CD4-positive, alpha-beta T cell (primary cell): ENCODE results near the gene SPIC. TPM values are rescaled to one million over a fixed set of nuclear protein-coding genes. Genes with fewer than 3 reads are reported as not detected.

ENCODE experiments used
- ATAC-seq: fragments of 200-7000 bp; cut with Tn5 transposase; one replicate; pipeline ENCODE4 v1.10.0; 2022; ENCODE audit warnings: mild to moderate bottlenecking; ENCODE audit not compliant: poor library complexity
- CTCF ChIA-PET: fragments of 350-600 bp; sonication (Branson Sonifier 250); formaldehyde crosslinking; loops from one replicate; lab custom pipeline; 2021; ENCODE audit warnings: antibody characterized with exemption, inconsistent platforms; lab: Charles Lee
- POLR2A ChIA-PET: fragments of 350-600 bp; sonication (Branson Sonifier 250); formaldehyde crosslinking; loops from one replicate; lab custom pipeline; 2021; ENCODE audit warnings: antibody characterized with exemption, inconsistent platforms; lab: Charles Lee
- DNase-seq, 14 experiments: peaks; one replicate each; pipeline ENCODE4 v3.0.0-alpha.2; 2013 to 2020; ENCODE audit warnings: mixed read lengths in 2 of 14
- H3K27ac ChIP-seq, 2 donors: one replicate each; pipeline versions ENCODE4 v1.5.1 to v1.7.0; 2013; ENCODE audit warnings: low read length in 2 of 2, low read depth in 1 of 2, mild to moderate bottlenecking in 1 of 2
- H3K27me3 ChIP-seq, 2 experiments: 1 replicate in 1 of 2; 2 replicates in 1 of 2; pipeline versions ENCODE4 v1.6.1 to v1.7.0; 2013; ENCODE audit warnings: low read length in 2 of 2, control low read depth in 1 of 2, mild to moderate bottlenecking in 1 of 2, moderate library complexity in 1 of 2; ENCODE audit not compliant: insufficient read depth in 2 of 2, control insufficient read depth in 1 of 2
- H3K36me3 ChIP-seq: one replicate; pipeline ENCODE4 v1.6.1; 2013; ENCODE audit warnings: low read length, control low read depth; ENCODE audit not compliant: insufficient read depth
- H3K4me1 ChIP-seq: one replicate; pipeline ENCODE4 v1.6.1; 2013; ENCODE audit warnings: low read length, control low read depth; ENCODE audit not compliant: insufficient read depth
- H3K4me3 ChIP-seq: one replicate; pipeline ENCODE4 v1.5.1; 2013; ENCODE audit warnings: mild to moderate bottlenecking, low read length, moderate library complexity
- H3K9me3 ChIP-seq, 2 experiments: 1 replicate in 1 of 2; 2 replicates in 1 of 2; pipeline versions ENCODE4 v1.6.1 to v1.7.0; 2013; ENCODE audit warnings: low read length in 2 of 2, mild to moderate bottlenecking in 2 of 2, control low read depth in 1 of 2, moderate library complexity in 1 of 2; ENCODE audit not compliant: control insufficient read depth in 1 of 2, insufficient read depth in 1 of 2
- H3K27ac Mint-ChIP-seq: one replicate; pipeline ENCODE4 v1.8.0; 2020; ENCODE audit warnings: mixed read lengths
- H3K27me3 Mint-ChIP-seq: one replicate; pipeline ENCODE4 v1.8.0; 2021; ENCODE audit warnings: mixed read lengths
- H3K36me3 Mint-ChIP-seq: one replicate; pipeline ENCODE4 v1.8.0; 2021; ENCODE audit warnings: low read depth, mixed read lengths
- H3K4me1 Mint-ChIP-seq: one replicate; pipeline ENCODE4 v1.8.0; 2021; ENCODE audit warnings: low read depth, mixed read lengths
- H3K4me3 Mint-ChIP-seq: one replicate; pipeline ENCODE4 v1.8.0; 2020; ENCODE audit warnings: mild to moderate bottlenecking, mixed read lengths
- H3K9me3 Mint-ChIP-seq: one replicate; pipeline ENCODE4 v1.8.0; 2020; ENCODE audit warnings: mixed read lengths
- intact Hi-C, 2 experiments: fragments of 100-400 bp; cut with DNase I in 1 of 2; cut with micrococcal nuclease in 1 of 2; formaldehyde crosslinking; loops; one replicate each; pipeline versions ENCODE4 v1.15.1 to v1.9.0; 2023 to 2025; cut with DNase I, micrococcal nuclease
- polyA plus RNA-seq, 2 donors: library from polyadenylated mRNA; unstranded; fragments of 120-200 nt; gene quantifications; one replicate each; pipeline ENCODE4 v1.2.1, GENCODE V29; 2013
- total RNA-seq, 174 experiments: library from RNA in 2 of 174; stranded (reverse) in 2 of 174; gene quantifications; one replicate each; pipeline ENCODE4 v1.2.3 and lab custom pipeline; 2021 to 2026
- TF ChIP-seq, protein P1 (sequence below): fragments of 200-600 bp; IDR thresholded peaks from one replicate; pipeline ENCODE4 v1.8.0; 2022; ENCODE audit warnings: antibody characterized with exemption, mild to moderate bottlenecking

The SPIC gene
- not detected for total RNA-seq
- not detected for polyA plus RNA-seq (2013, experiment 1 of 2)
- not detected for polyA plus RNA-seq (2013, experiment 2 of 2)
- total RNA-seq (lab: John Stamatoyannopoulos, UW) = 0 to 0.06 (median 0) reads per million in 172 experiments

DNA sequence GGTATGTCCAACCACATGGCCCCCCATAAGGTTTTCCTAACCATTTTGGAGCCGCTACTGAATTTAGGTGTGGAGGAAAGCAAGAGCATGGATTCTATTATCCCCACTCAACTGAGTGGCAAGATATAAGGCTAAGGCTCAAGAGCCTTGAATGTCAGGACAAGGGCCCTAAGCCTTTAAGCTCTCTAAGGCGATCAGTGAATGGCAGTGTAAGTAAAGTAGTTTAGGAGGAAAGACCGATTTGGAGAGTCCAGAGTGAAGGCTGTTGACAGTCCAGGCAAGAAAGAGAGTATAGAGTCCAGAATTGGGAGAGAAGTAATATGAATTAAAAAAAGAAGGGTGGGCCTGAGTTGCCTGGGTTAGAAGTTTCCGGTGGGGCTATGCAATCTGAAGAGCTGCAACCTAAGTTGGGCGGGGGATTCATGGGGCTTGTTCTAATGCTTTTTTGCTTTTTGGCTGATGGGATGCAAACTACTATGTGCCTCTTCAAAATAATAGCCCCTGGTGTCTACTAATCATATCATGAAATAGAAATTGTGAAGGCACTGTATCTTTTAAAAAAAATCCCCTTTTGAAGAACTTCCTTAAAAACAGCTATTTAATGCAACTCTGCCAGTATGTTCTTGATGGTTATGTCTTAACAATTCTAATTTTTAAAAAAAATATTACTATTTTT, at the start of gene SPIC:
TSS of gene SPIC (plus strand) at position 626 of the 676 bp plus-strand sequence. CDS start 1,569 bp downstream, outside the sequence.
- Histone ChIP-seq H3K36me3 (no peaks in the 10 kb centered on the region), H3K27me3 (no peaks in the 10 kb centered on the region), H3K4me3 (no peak within 1 kb of the TSS), H3K27ac (no peak within 1 kb of the TSS), H3K4me1 (no peaks in the 10 kb centered on the region), H3K9me3 (no peaks in the 10 kb centered on the region)
- H3K36me3 Mint-ChIP-seq = no peaks in the 10 kb centered on the region
- no peak within 1 kb of the TSS for H3K27ac Mint-ChIP-seq
- H3K4me1 Mint-ChIP-seq = no peaks in the 10 kb centered on the region
- TF ChIP-seq, protein P1, sequence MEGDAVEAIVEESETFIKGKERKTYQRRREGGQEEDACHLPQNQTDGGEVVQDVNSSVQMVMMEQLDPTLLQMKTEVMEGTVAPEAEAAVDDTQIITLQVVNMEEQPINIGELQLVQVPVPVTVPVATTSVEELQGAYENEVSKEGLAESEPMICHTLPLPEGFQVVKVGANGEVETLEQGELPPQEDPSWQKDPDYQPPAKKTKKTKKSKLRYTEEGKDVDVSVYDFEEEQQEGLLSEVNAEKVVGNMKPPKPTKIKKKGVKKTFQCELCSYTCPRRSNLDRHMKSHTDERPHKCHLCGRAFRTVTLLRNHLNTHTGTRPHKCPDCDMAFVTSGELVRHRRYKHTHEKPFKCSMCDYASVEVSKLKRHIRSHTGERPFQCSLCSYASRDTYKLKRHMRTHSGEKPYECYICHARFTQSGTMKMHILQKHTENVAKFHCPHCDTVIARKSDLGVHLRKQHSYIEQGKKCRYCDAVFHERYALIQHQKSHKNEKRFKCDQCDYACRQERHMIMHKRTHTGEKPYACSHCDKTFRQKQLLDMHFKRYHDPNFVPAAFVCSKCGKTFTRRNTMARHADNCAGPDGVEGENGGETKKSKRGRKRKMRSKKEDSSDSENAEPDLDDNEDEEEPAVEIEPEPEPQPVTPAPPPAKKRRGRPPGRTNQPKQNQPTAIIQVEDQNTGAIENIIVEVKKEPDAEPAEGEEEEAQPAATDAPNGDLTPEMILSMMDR = no peak
- CTCF ChIA-PET = no interaction called here
- H3K27me3 Mint-ChIP-seq = no peaks in the 10 kb centered on the region
- no peak for ATAC-seq
- intact Hi-C loops = no loop called here
- POLR2A ChIA-PET = no interaction called here
- DNase-seq = no peak
- H3K4me3 Mint-ChIP-seq = no peak within 1 kb of the TSS
- H3K9me3 Mint-ChIP-seq = no peaks in the 10 kb centered on the region

DNA sequence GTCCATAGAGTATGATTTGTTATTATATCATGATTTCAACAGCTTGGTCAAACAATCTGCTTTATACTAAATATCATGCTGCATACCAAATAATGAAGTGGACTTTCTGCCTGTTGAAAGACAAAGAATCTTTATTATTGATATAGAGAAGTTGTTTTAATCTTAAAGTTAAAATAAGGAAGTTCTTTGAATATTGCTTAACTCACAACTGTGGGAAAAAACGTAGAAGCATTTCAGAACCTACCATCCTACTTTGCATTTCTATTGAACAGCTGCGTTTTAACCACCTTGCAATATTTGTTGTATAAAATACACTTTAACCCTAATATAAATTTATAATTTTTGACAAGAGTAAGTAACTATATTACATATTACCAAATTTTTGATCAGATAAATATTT, 44.7 kb upstream of the SPIC start:
- POLR2A ChIA-PET = no interaction called here

DNA sequence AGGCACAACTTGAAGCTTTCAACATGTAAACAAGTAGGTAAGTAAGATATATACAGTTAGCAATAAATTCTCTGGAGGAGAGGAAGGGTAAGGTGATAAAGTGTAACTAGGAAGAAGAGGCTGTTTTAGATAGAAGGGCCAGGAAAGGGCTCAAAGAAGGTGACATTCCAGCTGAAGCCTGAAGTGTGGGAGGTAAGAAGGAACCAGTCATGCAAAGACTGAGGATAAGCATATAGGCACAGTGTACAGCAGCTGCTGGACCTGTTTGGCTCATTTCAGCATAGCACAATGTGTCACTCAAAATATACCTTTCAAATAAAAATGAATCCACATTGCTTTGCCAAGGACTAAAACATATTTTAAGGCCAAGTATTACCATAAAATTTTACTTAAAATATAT, 39.0 kb upstream of the SPIC start:
- Mint-ChIP-seq H3K4me1 (no peaks in the 10 kb centered on the region), H3K27ac (no peak overlapping the region), H3K36me3 (no peaks in the 10 kb centered on the region), H3K9me3 (no peaks in the 10 kb centered on the region), H3K27me3 (peaks cover 9% of the 10 kb centered on the region), H3K4me3 (no peak overlapping the region)
- DNase-seq (no peak), ATAC-seq (no peak)
- no peaks in the 10 kb centered on the region for H3K9me3 ChIP-seq
- intact Hi-C loops = no loop called here
- H3K4me3 ChIP-seq = no peak overlapping the region
- H3K36me3 ChIP-seq = no peaks in the 10 kb centered on the region
- no peak overlapping the region for H3K27ac ChIP-seq
- no peaks in the 10 kb centered on the region for H3K4me1 ChIP-seq
- POLR2A ChIA-PET = no interaction called here
- CTCF ChIA-PET = no interaction called here
- H3K27me3 ChIP-seq = no peaks in the 10 kb centered on the region
- TF ChIP-seq, protein P1 = no peak

More for the DNA sequence above, 44.7 kb upstream of the SPIC start:
- DNase-seq (no peak), ATAC-seq (no peak)
- Histone ChIP-seq H3K27ac (no peak overlapping the region), H3K4me3 (no peak overlapping the region), H3K36me3 (no peaks in the 10 kb centered on the region), H3K9me3 (no peaks in the 10 kb centered on the region), H3K27me3 (no peaks in the 10 kb centered on the region), H3K4me1 (no peaks in the 10 kb centered on the region)
- no peaks in the 10 kb centered on the region for H3K4me1 Mint-ChIP-seq
- TF ChIP-seq, protein P1 = no peak
- H3K27ac Mint-ChIP-seq = no peak overlapping the region
- peaks cover 9% of the 10 kb centered on the region for H3K27me3 Mint-ChIP-seq
- no peaks in the 10 kb centered on the region for H3K9me3 Mint-ChIP-seq
- CTCF ChIA-PET = no interaction called here
- no peak overlapping the region for H3K4me3 Mint-ChIP-seq
- no peaks in the 10 kb centered on the region for H3K36me3 Mint-ChIP-seq
- intact Hi-C loops = no loop called here
